HPDE6-E6E7 (cell line): ENCODE measurements around the gene TRMT10A.

Source experiments
- DNase-seq: peaks from one replicate; pipeline ENCODE4 v3.0.0; 2011; ENCODE audit warnings: missing footprints; ENCODE audit errors: extremely low spot score

TRMT10A gene

GRCh38 chr4:99563310-99564186 is at the start of gene TRMT10A:
Gene TRMT10A (minus strand): TSS chr4:99564039. CDS start chr4:99559338, 4,701 bp downstream.
- DNase-seq: peak; percentile 87

DNA sequence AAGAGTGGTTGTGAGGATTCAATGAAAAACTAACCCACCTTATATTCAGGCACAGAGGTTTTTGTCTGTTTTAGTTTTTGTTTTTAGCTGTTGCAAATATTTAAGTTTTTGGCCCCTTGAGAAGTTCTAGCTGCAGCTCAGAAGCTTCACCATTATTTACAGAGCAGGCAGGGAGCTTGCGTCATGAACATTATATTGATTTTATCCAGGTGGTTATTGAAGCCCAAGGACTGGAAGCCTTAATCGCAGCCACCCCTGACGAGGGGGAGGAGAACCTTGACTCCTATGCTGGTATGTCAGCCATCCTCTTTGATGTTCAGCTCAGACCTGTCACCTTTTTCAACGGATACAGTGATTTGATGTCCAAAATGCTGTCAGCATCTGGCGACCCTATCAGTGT is 48.9 kb upstream of the TRMT10A start:
- DNase-seq: no peak

GRCh38 chr4:99612281-99612680 is 48.4 kb upstream of the TRMT10A start:
- DNase-seq: no peak

DNA sequence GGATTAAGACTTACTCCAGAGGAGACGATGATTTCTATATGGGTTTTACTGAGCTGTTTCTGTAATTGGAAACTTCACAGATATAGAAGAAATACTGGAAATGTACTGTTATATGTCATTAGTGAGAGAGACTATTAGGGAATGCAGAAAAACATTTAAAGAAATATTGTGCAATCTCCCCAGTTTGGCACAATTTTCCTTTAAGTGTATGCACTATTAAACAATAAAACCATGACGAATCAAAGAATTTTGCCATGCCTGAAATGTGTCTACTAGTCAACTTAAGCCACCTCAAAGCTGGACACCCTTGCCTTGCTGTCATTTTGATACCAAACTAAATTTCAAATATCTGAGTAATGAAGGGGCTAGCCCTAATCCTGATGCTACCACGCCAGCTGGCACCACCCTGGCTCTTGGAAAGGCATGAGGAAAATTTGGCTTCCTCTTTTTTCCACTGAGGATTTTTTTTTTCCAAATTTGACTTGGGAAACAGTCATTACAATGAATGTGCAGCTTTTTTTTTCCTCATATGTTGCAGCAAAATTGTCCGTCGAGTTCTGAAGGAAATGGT is 46.9 kb upstream of the TRMT10A start:
- no peak for DNase-seq

DNA sequence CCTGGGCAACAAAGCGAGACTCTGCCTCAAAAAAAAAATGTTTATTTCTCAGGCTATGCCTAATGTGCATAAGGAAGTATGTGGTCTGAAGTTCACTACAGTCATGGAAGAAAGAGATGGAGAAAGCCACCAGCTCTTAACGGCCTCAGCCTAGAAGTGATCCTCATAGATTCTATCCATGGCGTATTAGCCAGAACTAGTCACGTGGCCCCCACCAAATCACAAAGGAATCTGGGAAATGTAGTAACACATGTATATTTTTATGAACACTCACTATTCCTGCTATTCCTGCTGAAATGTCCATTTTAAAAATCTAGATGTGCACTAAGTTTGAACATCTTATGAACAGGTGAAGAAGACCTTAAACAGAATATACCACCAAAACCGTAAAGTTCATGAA is 44.6 kb upstream of the TRMT10A start:
- DNase-seq: no peak

GRCh38 chr4:99606716-99607115 is 42.9 kb upstream of the TRMT10A start:
- DNase-seq: no peak

DNA sequence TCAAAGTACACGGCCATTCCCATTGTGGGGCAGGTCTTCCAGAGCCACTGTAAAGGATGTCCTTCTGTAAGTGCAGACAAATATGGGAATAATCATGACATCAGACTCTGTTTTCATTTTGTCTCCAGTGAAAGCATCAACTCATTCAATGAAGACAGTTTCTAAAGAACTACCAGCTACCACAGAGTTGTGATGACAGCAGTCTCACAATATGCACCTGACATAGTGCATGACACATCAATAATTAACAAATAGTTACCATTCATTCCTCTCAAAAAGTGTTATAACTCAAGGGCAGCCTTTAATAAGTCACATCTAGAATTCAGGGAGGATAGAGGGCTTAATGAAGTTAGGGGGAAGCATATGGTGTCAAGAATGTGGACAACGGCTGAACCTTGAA is 31.0 kb upstream of the TRMT10A start:
- no peak for DNase-seq

DNA sequence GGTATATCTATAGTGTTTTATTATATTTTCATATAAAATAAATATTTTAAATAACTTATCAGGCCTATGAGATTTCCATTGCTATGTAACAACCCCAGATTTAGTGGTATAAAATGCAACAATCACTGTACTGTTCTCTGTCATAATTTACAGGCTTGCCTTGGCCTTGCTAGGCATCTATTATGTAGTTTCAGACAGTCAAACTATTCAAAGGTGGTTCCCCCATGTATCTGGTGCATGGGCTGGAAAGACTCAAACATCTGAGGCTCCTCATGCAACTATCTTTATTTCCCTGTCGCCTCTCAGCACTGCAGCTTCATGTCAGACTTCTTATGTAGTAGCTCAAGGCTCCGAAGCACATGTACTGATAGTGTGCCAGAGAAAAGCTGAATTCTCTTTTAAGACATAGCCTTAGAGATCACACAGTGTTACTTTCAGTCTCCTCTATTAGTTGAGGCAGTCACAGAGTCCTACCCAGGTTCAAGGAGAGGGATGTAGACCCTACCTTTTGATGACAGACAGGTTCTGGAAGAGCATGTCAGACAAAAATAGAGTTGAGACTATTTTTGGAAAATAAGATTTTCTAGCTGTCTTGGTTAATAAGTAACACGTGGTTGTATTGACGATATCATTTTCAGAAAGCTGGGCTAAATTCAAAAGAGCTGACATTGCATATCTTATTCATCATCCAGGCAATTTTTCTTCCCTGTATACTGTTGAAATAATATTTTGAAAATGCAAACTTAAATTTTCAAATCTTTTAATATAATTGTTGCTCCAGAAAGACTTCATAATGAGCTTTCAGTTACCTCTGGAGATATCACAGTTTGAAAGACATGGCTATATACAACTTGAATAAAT is 30.2 kb upstream of the TRMT10A start:
- DNase-seq: no peak

DNA sequence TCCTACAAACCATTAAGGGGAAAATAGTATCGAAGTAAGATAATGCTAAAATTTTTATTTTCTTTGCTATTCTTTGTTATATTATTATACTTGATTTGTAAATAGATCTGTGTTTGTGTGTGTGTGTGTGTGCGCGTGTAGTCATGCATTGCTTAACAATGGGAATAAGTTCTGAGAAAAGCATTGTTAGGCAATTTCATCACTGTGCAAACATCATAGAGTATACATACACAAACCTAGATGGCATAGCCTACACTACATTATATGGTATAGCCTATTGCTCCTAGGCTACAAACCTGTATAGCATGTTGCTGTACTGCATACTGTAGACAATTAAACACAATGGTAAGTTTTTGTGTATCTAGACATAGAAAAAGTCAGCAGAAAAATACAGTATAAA is 27.9 kb upstream of the TRMT10A start:
- DNase-seq: no peak

DNA sequence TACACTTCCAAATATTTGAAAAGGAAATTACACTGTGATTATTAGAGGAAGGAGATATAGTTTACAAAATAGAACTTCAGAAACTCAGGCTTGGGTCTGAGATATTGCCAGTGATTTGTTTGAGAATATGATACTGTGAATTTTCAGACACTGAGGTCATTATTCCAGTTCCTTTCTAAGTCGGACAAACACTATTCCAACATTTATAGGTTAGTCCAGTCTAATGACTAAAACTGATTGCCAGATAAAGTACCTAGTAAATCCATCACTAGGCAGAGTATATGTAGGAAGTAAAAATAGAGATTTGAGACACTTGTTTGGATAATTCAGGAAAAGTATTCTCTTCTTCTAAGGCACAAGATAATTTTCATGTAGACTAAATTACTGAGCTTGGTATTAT is 24.0 kb upstream of the TRMT10A start:
- DNase-seq: no peak

GRCh38 chr4:99587309-99587708 is 23.5 kb upstream of the TRMT10A start:
- DNase-seq: no peak

GRCh38 chr4:99586797-99587196 is 23.0 kb upstream of the TRMT10A start:
- DNase-seq: no peak

- DNase-seq: no peak
These were observed 22.5 kb upstream of the TRMT10A start for GRCh38 chr4:99586322-99586721.

GRCh38 chr4:99585516-99585915 is 21.7 kb upstream of the TRMT10A start:
- no peak for DNase-seq

DNA sequence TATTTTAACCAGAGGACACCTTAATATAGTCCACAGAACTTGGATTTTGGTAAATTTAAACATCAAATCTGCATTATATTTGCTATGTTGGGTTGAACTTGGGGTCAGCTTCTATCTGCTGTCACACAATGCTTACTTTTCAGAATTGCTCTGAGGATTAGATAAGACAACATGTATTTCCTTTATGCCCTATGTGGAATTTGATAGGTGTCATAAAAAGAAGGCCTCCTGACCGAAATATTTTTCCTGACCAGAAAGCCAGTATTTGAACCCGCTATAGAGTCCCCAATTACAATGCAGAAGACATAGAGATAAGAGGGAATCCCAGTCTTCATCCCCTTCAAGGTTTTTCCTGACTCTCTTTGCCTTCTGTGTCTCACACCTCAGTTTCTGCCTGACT is 14.9 kb upstream of the TRMT10A start:
- DNase-seq: no peak

GRCh38 chr4:99574530-99575324 is 10.9 kb upstream of the TRMT10A start, which contains the start of gene MTTP:
Gene MTTP (plus strand): TSS chr4:99574824. CDS start chr4:99574910, 86 bp downstream.
- no peak for DNase-seq

DNA sequence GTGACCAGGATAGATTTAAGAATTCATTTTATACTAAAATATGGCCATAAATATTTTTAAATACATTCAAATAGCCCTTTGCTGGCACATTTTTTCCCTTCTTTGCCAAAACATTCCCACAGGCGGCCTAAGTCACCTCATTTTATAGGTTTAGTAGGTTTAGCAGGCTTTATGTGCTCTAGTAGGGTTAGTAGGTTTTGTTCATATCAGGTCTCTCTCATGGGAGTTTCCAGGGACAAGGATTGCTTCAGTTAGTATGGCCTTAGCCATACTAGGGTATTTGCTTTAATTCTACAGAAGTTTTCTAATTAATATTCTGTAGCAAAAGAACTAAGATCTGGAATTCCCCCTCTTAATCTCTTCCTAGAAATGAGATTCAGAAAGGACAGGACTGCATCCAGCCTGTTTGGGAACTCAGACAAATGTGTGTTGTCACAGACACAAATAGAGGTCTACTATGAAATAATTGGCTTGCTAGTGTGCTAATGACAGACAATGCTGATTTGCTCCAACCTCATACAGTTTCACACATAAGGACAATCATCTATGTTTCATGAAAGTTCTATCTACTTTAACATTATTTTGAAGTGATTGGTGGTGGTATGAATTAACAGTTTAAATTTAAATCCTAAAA is 10.0 kb upstream of the TRMT10A start:
- no peak for DNase-seq

GRCh38 chr4:99572527-99573240 is 8.8 kb upstream of the TRMT10A start:
- DNase-seq: no peak

GRCh38 chr4:99571883-99572282 is 8.0 kb upstream of the TRMT10A start:
- DNase-seq: no peak

DNA sequence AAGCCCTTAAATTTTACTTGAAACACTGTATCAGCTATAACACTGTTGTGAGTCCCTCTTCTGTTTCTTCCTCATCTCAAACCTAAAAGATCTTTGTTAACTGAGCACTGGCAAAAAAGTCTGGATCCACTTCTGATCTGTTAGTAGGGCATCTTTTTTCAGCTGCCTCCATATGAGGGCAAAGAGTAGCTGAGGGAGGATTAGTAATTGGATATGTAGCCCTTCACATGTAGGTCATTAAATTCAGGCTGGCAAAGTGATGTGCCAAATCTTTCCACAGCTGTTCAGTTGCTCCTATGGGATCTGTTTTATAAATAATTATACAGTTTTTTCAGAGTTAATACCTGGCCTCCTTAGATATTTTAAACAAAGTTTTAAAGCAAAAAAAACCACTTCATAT is 1.1 kb upstream of the TRMT10A start:
- no peak for DNase-seq
